Activated CD8-positive, alpha-beta T cell treated with anti-CD3 and anti-CD28 coated beads for 36 hours (primary cell): ENCODE results near the gene GNB1. TPM values are rescaled to one million over a fixed set of nuclear protein-coding genes. Genes with fewer than 3 reads are reported as not detected.

Experiments used
- ATAC-seq: fragments of 200-7000 bp; cut with Tn5 transposase; one replicate; pipeline ENCODE4 v1.10.0; 2021; ENCODE audit warnings: mild to moderate bottlenecking, moderate library complexity
- CTCF ChIA-PET: fragments of 350-600 bp; sonication (Branson Sonifier 250); formaldehyde crosslinking; loops from one replicate; lab custom pipeline; 2021; ENCODE audit warnings: antibody characterized with exemption; lab: Charles Lee
- POLR2A ChIA-PET: fragments of 350-600 bp; sonication (Branson Sonifier 250); formaldehyde crosslinking; loops from one replicate; lab custom pipeline; 2021; ENCODE audit warnings: antibody characterized with exemption; lab: Charles Lee
- DNase-seq: peaks from one replicate; pipeline ENCODE4 v3.0.0-alpha.2; 2020
- H3K27ac Mint-ChIP-seq: one replicate; pipeline ENCODE4 v1.8.0; 2021; ENCODE audit warnings: mild to moderate bottlenecking, mixed read lengths
- H3K27me3 Mint-ChIP-seq: one replicate; pipeline ENCODE4 v1.8.0; 2021; ENCODE audit warnings: mixed read lengths
- H3K36me3 Mint-ChIP-seq: one replicate; pipeline ENCODE4 v1.8.0; 2021; ENCODE audit warnings: low read depth, mixed read lengths
- H3K4me1 Mint-ChIP-seq: one replicate; pipeline ENCODE4 v1.8.0; 2021; ENCODE audit warnings: low read depth, mixed read lengths
- H3K4me3 Mint-ChIP-seq: one replicate; pipeline ENCODE4 v1.8.0; 2021; ENCODE audit warnings: mild to moderate bottlenecking, moderate library complexity, mixed read lengths
- H3K9me3 Mint-ChIP-seq: one replicate; pipeline ENCODE4 v1.8.0; 2021; ENCODE audit warnings: mixed read lengths
- intact Hi-C: fragments of 100-400 bp; cut with micrococcal nuclease; formaldehyde crosslinking; loops from one replicate; pipeline ENCODE4 v1.10.0; 2022
- total RNA-seq, 2 experiments: library from RNA; stranded (reverse); gene quantifications; one replicate each; pipeline ENCODE4 v1.2.3, GENCODE V29; 2021
- TF ChIP-seq, protein P1 (sequence below): fragments of 200-600 bp; IDR thresholded peaks from one replicate; pipeline ENCODE4 v1.8.0; 2022; ENCODE audit warnings: antibody characterized with exemption, mild to moderate bottlenecking

GNB1 gene
- total RNA-seq, 2 experiments from 2014 or later, result 318 to 330 TPM

DNA sequence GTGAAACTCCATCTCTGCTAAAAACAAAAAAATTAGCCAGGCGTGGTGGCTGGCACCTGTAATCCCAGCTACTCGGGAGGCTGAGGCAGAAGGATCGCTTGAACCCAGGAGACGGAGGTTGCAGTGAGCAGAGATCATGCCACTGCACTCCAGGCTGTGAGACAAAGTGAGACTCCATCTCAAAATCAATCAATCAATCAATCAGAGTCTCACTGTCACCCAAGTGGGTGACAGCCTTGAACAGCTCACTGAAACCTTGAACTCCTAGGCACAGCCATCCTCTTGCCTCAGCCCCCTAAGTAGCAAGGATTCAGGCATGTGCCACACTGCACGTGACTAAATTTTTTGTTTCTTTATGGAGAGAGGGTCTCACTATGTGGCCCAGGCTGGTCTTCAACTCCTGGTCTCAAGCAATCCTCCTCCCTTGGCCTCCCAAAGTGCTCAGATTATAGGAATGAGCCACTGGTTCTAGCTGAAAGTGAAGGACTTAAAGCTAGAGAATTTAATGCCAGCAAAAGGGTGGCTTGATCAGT is 44.4 kb downstream of the GNB1 start:
- Mint-ChIP-seq H3K9me3 (no peaks in the 10 kb centered on the region), H3K36me3 (peaks cover 4% of the 10 kb centered on the region), H3K27ac (no peak overlapping the region), H3K27me3 (no peaks in the 10 kb centered on the region), H3K4me3 (no peak overlapping the region), H3K4me1 (peaks cover 56% of the 10 kb centered on the region)
- DNase-seq (no peak), ATAC-seq (no peak)
- intact Hi-C loops, result no loop called here
- TF ChIP-seq, protein P1, sequence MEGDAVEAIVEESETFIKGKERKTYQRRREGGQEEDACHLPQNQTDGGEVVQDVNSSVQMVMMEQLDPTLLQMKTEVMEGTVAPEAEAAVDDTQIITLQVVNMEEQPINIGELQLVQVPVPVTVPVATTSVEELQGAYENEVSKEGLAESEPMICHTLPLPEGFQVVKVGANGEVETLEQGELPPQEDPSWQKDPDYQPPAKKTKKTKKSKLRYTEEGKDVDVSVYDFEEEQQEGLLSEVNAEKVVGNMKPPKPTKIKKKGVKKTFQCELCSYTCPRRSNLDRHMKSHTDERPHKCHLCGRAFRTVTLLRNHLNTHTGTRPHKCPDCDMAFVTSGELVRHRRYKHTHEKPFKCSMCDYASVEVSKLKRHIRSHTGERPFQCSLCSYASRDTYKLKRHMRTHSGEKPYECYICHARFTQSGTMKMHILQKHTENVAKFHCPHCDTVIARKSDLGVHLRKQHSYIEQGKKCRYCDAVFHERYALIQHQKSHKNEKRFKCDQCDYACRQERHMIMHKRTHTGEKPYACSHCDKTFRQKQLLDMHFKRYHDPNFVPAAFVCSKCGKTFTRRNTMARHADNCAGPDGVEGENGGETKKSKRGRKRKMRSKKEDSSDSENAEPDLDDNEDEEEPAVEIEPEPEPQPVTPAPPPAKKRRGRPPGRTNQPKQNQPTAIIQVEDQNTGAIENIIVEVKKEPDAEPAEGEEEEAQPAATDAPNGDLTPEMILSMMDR, result no peak
- CTCF ChIA-PET, result interaction anchor here (1.1 kb wide), 1 partner anchor 62 kb away, joined by 5 read pairs; no protein-coding TSS in a partner anchor
- POLR2A ChIA-PET, result no interaction called here

DNA sequence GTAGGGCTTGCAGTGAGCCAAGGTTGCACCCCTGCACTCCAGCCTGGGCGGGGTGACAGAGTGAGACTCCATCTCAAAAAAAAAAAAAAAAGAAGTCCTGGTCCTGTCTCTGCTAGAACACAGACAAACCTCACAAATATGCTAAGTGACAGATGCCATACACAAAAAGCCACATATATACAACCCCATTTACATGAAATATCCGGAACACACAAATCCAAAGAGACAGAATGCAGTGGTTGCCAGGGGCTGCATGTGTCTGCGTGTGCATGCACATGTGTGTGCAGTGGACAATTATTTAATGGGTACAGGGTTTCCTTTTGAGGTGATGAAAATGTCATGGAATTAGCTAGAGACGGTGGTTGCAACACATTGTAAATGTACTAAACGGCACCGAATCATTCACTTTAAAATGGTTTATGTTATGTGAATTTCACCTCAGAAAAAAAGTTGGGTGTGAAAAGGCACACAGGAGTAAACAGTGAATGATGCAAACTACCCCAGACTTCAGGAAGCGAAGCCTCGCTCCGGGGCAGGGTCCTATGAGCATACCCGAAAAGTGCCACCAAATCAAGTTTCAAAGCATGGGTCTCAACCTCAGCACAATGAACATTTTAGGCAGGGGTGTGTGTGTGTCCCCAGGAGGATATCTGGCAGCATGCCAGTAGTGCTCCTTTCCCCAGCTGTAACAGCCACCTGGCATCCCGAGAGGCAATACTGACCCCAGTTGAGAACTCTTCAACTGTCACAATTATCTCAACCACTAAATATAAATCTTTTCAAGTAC is 48.3 kb downstream of the GNB1 start:
- ChIA-PET CTCF (no interaction called here), POLR2A (interaction anchor here (1.3 to 1.6 kb wide), 2 partner anchors 44 to 47 kb away, joined by 3 read pairs; no protein-coding TSS in a partner anchor)
- peaks cover 47% of the 10 kb centered on the region for H3K4me1 Mint-ChIP-seq
- no peak for DNase-seq
- intact Hi-C loops, result no loop called here
- TF ChIP-seq, protein P1, result no peak
- no peak for ATAC-seq
- H3K27me3 Mint-ChIP-seq, result no peaks in the 10 kb centered on the region
- peaks cover 8% of the 10 kb centered on the region for H3K36me3 Mint-ChIP-seq
- no peak overlapping the region for H3K4me3 Mint-ChIP-seq
- H3K9me3 Mint-ChIP-seq, result no peaks in the 10 kb centered on the region
- peak overlapping the region; percentile 69 for H3K27ac Mint-ChIP-seq

DNA sequence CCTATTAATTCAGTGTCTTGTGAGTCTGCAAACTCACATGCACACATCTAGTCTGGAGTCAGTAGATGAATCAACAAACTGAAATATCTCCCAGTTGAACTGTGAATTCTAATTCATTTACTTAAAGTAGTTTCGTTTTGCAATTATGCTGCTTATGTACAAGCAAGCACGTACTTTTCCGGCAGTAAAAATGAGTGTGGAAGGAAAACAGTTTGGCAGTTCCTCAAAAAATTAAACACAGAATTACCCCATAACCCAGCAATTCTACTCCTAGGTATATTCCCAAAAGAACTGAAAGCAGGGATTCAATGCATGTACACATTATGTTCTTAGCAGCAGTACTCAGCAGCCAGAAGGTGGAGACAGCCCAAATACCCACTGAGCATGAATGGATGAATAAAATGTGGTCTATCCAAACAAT is 49.3 kb downstream of the GNB1 start:
- CTCF ChIA-PET, result no interaction called here
- intact Hi-C loops, result no loop called here
- H3K4me3 Mint-ChIP-seq, result no peak overlapping the region
- peaks cover 11% of the 10 kb centered on the region for H3K36me3 Mint-ChIP-seq
- no peak for DNase-seq
- ATAC-seq, result no peak
- H3K27ac Mint-ChIP-seq, result peak overlapping the region; percentile 73
- H3K4me1 Mint-ChIP-seq, result peaks cover 38% of the 10 kb centered on the region
- TF ChIP-seq, protein P1, result no peak
- H3K9me3 Mint-ChIP-seq, result no peaks in the 10 kb centered on the region
- POLR2A ChIA-PET, result interaction anchor here (0.7 to 1.6 kb wide), 2 partner anchors 45 to 318 kb away, joined by 3 read pairs; no protein-coding TSS in a partner anchor
- no peaks in the 10 kb centered on the region for H3K27me3 Mint-ChIP-seq

DNA sequence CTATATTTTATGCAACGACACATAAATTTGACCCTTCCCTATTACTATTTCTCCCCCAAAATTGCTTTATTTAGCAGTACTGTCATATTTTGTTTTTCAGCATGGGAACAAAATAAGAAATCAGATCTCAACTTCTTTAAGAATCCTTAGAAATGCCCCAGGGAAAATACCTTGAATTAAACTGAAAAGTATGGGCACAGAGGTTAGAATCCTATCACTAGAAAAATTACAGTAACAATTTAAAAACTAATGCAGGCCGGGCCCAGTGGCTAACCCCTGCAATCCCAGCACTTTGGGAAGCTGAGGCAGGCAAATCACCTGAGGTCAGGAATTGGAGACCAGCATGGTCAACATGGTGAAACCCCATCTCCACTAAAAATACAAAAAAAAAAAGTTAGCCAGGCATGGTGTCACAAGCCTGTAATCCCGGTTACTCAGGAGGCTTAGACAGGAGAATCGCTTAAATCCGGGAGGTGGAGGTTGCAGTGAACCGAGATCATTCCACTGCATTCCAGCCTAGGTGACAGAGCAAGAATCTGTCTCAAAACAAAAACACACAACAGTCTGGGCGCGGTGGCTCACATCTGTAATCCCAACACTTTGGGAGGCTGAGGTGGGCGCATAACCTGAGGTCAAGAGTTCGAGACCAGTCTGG is 51.4 kb downstream of the GNB1 start:
- ChIA-PET POLR2A (no interaction called here), CTCF (interaction anchor here (0.7 to 1.3 kb wide), 2 partner anchors 43 to 66 kb away, joined by 3 read pairs; no protein-coding TSS in a partner anchor)
- Mint-ChIP-seq H3K9me3 (no peaks in the 10 kb centered on the region), H3K27ac (peak overlapping the region; percentile 13), H3K4me3 (no peak overlapping the region), H3K27me3 (no peaks in the 10 kb centered on the region), H3K4me1 (peaks cover 33% of the 10 kb centered on the region), H3K36me3 (peaks cover 16% of the 10 kb centered on the region)
- DNase-seq, result no peak
- ATAC-seq, result no peak
- TF ChIP-seq, protein P1, result no peak
- intact Hi-C loops, result no loop called here
